AG10803 (cell line): ENCODE measurements around the gene FAM174A.
A peak's percentile ranks its signal among the peaks of the same experiment; 100 is the strongest.

Experiments used
- DNase-seq: peaks from one replicate; pipeline ENCODE4 v3.0.0; 2010; ENCODE audit warnings: low read depth
- H3K4me3 ChIP-seq: 2 replicates; pipeline ENCODE4 v1.5.1; 2011; ENCODE audit warnings: mild to moderate bottlenecking, low read length, control low read depth
- CTCF ChIP-seq: conservative IDR thresholded peaks from 2 replicates; pipeline ENCODE4 v1.5.1; 2011; ENCODE audit warnings: mild to moderate bottlenecking, low read length, control low read depth, inconsistent platforms

FAM174A gene

DNA sequence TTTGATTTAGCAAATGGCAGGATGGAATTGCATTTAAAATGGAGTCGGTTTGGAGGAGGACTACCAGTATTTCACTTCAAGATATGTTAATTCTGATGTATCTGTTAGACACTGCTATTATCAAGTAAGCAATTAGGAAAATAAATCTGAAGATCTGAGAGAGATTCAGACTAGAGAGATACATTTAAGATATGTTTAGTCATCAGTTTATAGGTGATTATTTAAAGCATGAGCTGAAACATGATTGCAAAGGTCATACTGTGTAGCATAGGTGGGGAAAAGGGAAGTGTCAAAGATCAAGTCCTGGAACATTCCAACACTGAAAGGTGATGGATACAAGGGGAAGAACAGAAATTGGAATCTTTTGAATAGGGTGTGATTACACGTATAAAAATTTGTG, 79.1 kb downstream of the FAM174A start:
- no peak for TF ChIP-seq CTCF
- H3K4me3 ChIP-seq, result no peak overlapping the region
- DNase-seq, result no peak

DNA sequence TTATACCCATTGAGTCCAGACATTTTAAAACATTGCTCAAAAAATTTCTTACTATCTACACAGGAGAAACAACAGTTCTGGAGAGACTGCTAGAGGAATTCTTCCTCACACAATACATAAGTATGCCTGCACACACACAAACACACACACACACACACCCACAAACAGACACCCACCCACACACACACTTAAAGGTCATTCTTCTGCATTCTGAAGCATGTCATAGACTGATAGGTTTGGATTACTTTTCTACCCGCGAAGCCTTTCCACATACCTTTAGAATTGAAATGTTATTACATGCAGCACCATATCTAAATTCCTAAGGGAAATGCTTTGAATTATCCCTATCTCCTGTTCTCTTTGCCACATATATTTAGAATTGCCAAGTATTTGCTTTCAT, 80.2 kb downstream of the FAM174A start:
- no peak overlapping the region for H3K4me3 ChIP-seq
- DNase-seq, result no peak
- TF ChIP-seq CTCF, result no peak

DNA sequence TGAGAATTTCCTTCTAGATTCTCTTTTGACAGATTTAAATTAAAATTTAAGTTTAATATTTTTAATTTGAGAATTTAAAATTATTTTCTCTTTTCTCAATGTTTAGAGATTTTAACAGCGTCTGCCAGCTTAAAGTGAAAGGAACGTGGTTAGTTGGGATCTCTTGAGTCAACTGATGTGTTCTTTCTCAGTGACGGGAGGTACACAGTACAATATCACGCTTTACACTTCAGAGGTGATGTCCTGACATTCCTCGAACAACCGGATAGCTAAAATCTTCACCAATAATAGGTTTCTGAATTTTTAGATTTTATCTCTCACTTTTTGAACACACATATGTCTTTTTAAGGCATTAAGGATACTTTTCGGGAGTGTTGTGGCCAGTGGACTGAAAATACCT, 81.1 kb downstream of the FAM174A start:
- no peak for DNase-seq
- TF ChIP-seq CTCF, result no peak
- no peak overlapping the region for H3K4me3 ChIP-seq

- no peak for TF ChIP-seq CTCF
- DNase-seq, result no peak
- H3K4me3 ChIP-seq, result no peak overlapping the region
These were observed 81.8 kb downstream of the FAM174A start for GRCh38 chr5:100616981-100617380.

DNA sequence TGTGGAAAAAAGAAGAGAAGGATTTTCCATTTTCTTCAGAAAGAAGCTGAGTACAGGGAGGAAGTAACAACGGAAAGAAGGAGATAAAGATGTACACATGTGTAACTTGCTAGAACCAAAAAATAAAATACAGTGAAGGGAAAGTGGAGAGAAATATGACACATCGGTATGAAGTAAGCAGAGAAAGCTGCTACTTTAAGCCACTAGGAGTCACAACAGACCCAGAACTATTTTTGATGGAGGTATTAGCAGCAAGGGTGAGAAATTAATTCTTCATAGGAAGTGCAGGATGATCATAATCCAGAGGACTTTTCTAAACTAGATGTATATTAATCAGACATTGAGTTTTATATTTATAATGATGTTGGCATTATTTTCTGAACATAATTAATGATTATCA, 88.5 kb downstream of the FAM174A start:
- TF ChIP-seq CTCF, result peak; percentile 58
- DNase-seq, result peak; percentile 31
- no peak overlapping the region for H3K4me3 ChIP-seq

GRCh38 chr5:100634937-100635534, 99.9 kb downstream of the FAM174A start:
- DNase-seq, result no peak
- no peak for TF ChIP-seq CTCF
- H3K4me3 ChIP-seq, result no peak overlapping the region
